K562 (cell line): ENCODE results near the gene TMEM139. TPM values are rescaled to one million over a fixed set of nuclear protein-coding genes. Genes with fewer than 3 reads are reported as not detected.

Source experiments
- ATAC-seq: fragments of 200-7000 bp; cut with Tn5 transposase; 3 replicates; pipeline ENCODE4 v1.9.1; 2020; ENCODE audit warnings: moderate library complexity
- BruUV-seq: library from RNA; stranded (reverse); fragments of 400-500 nt; replicated peaks from 2 replicates; lab custom pipeline; 2021; lab: Mats Ljungman, UMichigan
- CTCF ChIA-PET: fragments of 300-600 bp; formaldehyde crosslinking; extraction: SDS; loops from one replicate; lab custom pipeline; 2021; ENCODE audit warnings: low intra/inter-chr PET ratio; lab: Yijun Ruan, JAX
- POLR2A ChIA-PET: fragments of 300-600, 350-650 bp; sonication (Branson Sonifier 250); formaldehyde crosslinking; extraction: SDS; loops from one replicate; lab custom pipeline; 2021; ENCODE audit warnings: antibody characterized with exemption, inconsistent platforms; lab: Yijun Ruan, JAX
- DNase-seq, 4 experiments: peaks; one replicate each; pipeline versions ENCODE4 v3.0.0 to v3.0.0-alpha.2; 2011 to 2018; ENCODE audit warnings: low spot score in 3 of 4, mixed read lengths in 3 of 4; ENCODE audit errors: extremely low read depth in 1 of 4
- FAIRE-seq: peaks from 2 replicates; lab custom pipeline; 2011; peaks lifted over from hg19 to GRCh38; lab: Jason Lieb, UNC
- H2AFZ ChIP-seq: 2 replicates; pipeline ENCODE4 v1.6.0; 2011; ENCODE audit warnings: low read depth, low read length, control low read depth, inconsistent platforms
- H3K27ac ChIP-seq: fragments of 200-600 bp; 3 replicates; pipeline ENCODE4 v1.8.0; 2011; ENCODE audit warnings: low read depth, mild to moderate bottlenecking, control low read depth, inconsistent platforms, low read length, moderate library complexity, mixed read lengths; ENCODE audit errors: extremely low read depth
- H3K27me3 ChIP-seq, 2 experiments: fragments of 300-600 bp in 1 of 2; 2 replicates in 1 of 2; 3 replicates in 1 of 2; pipeline versions ENCODE4 v1.6.0 to v1.8.0; 2011; ENCODE audit warnings: inconsistent platforms in 2 of 2, low read length in 2 of 2, mild to moderate bottlenecking in 1 of 2, mixed read lengths in 1 of 2, moderate library complexity in 1 of 2; ENCODE audit not compliant: control insufficient read depth in 2 of 2, insufficient read depth in 2 of 2
- H3K36me3 ChIP-seq: fragments of 300-600 bp; 3 replicates; pipeline ENCODE4 v1.8.0; 2011; ENCODE audit warnings: mild to moderate bottlenecking, low read length, inconsistent platforms; ENCODE audit not compliant: control insufficient read depth, insufficient read depth
- H3K4me1 ChIP-seq, 2 experiments: fragments of 200-600 bp in 1 of 2; replicated peaks in 1 of 2; 2 replicates in 1 of 2; 3 replicates in 1 of 2; pipeline versions ENCODE4 v1.5.1 to v1.8.0; 2011; ENCODE audit warnings: inconsistent platforms in 2 of 2, low read length in 2 of 2, mild to moderate bottlenecking in 1 of 2, mixed read lengths in 1 of 2, moderate library complexity in 1 of 2; ENCODE audit not compliant: control insufficient read depth in 2 of 2, insufficient read depth in 2 of 2
- H3K4me2 ChIP-seq: 2 replicates; pipeline ENCODE4 v1.6.1; 2011; ENCODE audit warnings: low read length, control low read depth, inconsistent platforms, mixed read lengths; ENCODE audit not compliant: insufficient read depth
- H3K4me3 ChIP-seq: fragments of 200-600 bp; sonication (generic), shearing (Covaris generic); 2 replicates; pipeline ENCODE4 v1.5.1; 2016; ENCODE audit warnings: control low read depth, inconsistent platforms
- H3K79me2 ChIP-seq: fragments of 200-600 bp; 3 replicates; pipeline ENCODE4 v1.8.0; 2011; ENCODE audit warnings: low read length, inconsistent platforms; ENCODE audit not compliant: control insufficient read depth, insufficient read depth
- H3K9ac ChIP-seq, 2 experiments: 2 replicates each; pipeline versions ENCODE4 v1.6.0 to v1.6.1; 2011; ENCODE audit warnings: low read depth in 2 of 2, low read length in 2 of 2, control low read depth in 1 of 2, inconsistent platforms in 1 of 2, mild to moderate bottlenecking in 1 of 2, mixed read lengths in 1 of 2; ENCODE audit not compliant: insufficient read depth in 1 of 2
- H3K9me1 ChIP-seq: one replicate; pipeline ENCODE4 v1.6.0; 2011; ENCODE audit warnings: inconsistent platforms, mild to moderate bottlenecking, low read length, moderate library complexity; ENCODE audit not compliant: control insufficient read depth, insufficient read depth
- H3K9me3 ChIP-seq: replicated peaks from 2 replicates; pipeline ENCODE4 v1.5.1; 2011; ENCODE audit warnings: low read depth, low read length, inconsistent platforms; ENCODE audit not compliant: control insufficient read depth, insufficient read depth
- H4K20me1 ChIP-seq: replicated peaks from 2 replicates; pipeline ENCODE4 v1.6.1; 2011; ENCODE audit warnings: low read length, inconsistent platforms, mixed read lengths; ENCODE audit not compliant: control insufficient read depth, insufficient read depth
- ARID1B ChIP-seq: fragments of 450-650 bp; IDR thresholded peaks from 2 replicates; pipeline ENCODE4 v1.6.1; 2016; ENCODE audit warnings: antibody characterized with exemption, mild to moderate bottlenecking, inconsistent platforms
- C11orf30 ChIP-seq: fragments of 450-650 bp; IDR thresholded peaks from 2 replicates; pipeline ENCODE4 v1.6.1; 2016; ENCODE audit warnings: low read depth, mild to moderate bottlenecking
- CEBPG ChIP-seq, 3 experiments: fragments of 200-800 bp in 1 of 3; sonication (Bioruptor generic) in 1 of 3; sonication (generic) in 1 of 3; formaldehyde crosslinking in 1 of 3; IDR thresholded peaks in 2 of 3; conservative IDR thresholded peaks in 1 of 3; 2 replicates each; pipeline versions ENCODE4 v1.6.1 to v1.8.0; 2016 to 2022; ENCODE audit warnings: missing compliant biosample characterization in 2 of 3, missing genetic modification characterization in 2 of 3, mild to moderate bottlenecking in 1 of 3, missing genetic modification reagents in 1 of 3
- EGR1 ChIP-seq: fragments of 450-650 bp; conservative IDR thresholded peaks from 2 replicates; pipeline ENCODE4 v1.6.1; 2017; ENCODE audit warnings: mild to moderate bottlenecking
- KDM1A ChIP-seq, 2 experiments: fragments of 450-650 bp; IDR thresholded peaks; 2 replicates each; pipeline ENCODE4 v1.6.1; 2016; ENCODE audit warnings: mild to moderate bottlenecking in 2 of 2
- PRMT5 ChIP-seq: sonication (generic); formaldehyde crosslinking; IDR thresholded peaks from 2 replicates; pipeline ENCODE4 v1.5.0; 2020; ENCODE audit warnings: missing genetic modification reagents
- SMARCA4 ChIP-seq: fragments of 450-650 bp; IDR thresholded peaks from 2 replicates; pipeline ENCODE4 v1.6.1; 2016
- SOX6 ChIP-seq: fragments of 450-650 bp; IDR thresholded peaks from 2 replicates; pipeline ENCODE4 v1.6.1; 2014; ENCODE audit warnings: mild to moderate bottlenecking
- SREBF1 ChIP-seq: fragments of 150-350 bp; IDR thresholded peaks from 2 replicates; pipeline ENCODE4 v1.6.1; 2014; ENCODE audit warnings: antibody characterized with exemption, low read depth, low read length, borderline replicate concordance
- WGBS: fragments of 100-300 bp; shearing (Covaris generic); methylation state at CpG from one replicate; pipeline ENCODE4 v1.1.6; 2016; ENCODE audit warnings: low coverage, mixed read lengths; ENCODE audit not compliant: insufficient coverage; ENCODE audit errors: missing lambda C conversion rate; 5-methylcytosine and 5-hydroxymethylcytosine counted together
- in situ Hi-C: fragments of 300-500 bp; cut with MboI; formaldehyde crosslinking; loops from 4 replicates; pipeline ENCODE4 v1.15.0; 2018; ENCODE audit warnings: inconsistent platforms, mixed read lengths
- intact Hi-C: fragments of 100-400 bp; cut with micrococcal nuclease; formaldehyde crosslinking; loops from 2 replicates; pipeline ENCODE4 v1.14.2; 2022
- polyA plus RNA-seq, 8 experiments: library from polyadenylated mRNA; depleted of rRNA in 4 of 8; stranded (reverse) in 5 of 8; unstranded in 3 of 8; fragments of >200 nt; fragmentation: Nextera tagmentation in 2 of 8; fragmentation: Illumina TruSeq in 1 of 8; extraction: Ambion mirVana in 2 of 8; extraction: Trizol in 1 of 8; gene quantifications; 2 replicates each; pipeline versions ENCODE4 v1.2.1 to v1.2.3, GENCODE V29; 2011 to 2014; ENCODE audit warnings: inconsistent platforms in 1 of 8, missing spikeins in 1 of 8
- total RNA-seq, 7 experiments: library from RNA; depleted of rRNA in 6 of 7; stranded (reverse); fragments of >200 nt in 6 of 7; fragmentation: Illumina TruSeq in 2 of 7; extraction: Trizol in 2 of 7; gene quantifications; 2 replicates each; pipeline versions ENCODE4 v1.2.1 to v1.2.3, GENCODE V29; 2011 to 2021; ENCODE audit warnings: low replicate concordance in 1 of 7
- TF ChIP-seq, protein P1 (sequence below): fragments of 250-450 bp; sonication (Bioruptor Pico); IDR thresholded peaks from 2 replicates; pipeline ENCODE4 v1.9.0; 2021; ENCODE audit warnings: mild to moderate bottlenecking, inconsistent platforms
- TF ChIP-seq, protein P2 (sequence below): sonication (generic); formaldehyde crosslinking; IDR thresholded peaks from 2 replicates; pipeline ENCODE4 v1.8.0; 2022; ENCODE audit warnings: mild to moderate bottlenecking, missing genetic modification reagents, borderline replicate concordance
- TF ChIP-seq, protein P3 (sequence below), 2 experiments: fragments of 450-650 bp; conservative IDR thresholded peaks; 2 replicates each; pipeline ENCODE4 v1.6.1; 2017; ENCODE audit warnings: mild to moderate bottlenecking in 2 of 2, moderate library complexity in 2 of 2
- TF ChIP-seq, protein P4 (sequence below): fragments of 450-650 bp; IDR thresholded peaks from 2 replicates; pipeline ENCODE4 v1.6.1; 2016; ENCODE audit warnings: low read depth, mild to moderate bottlenecking, moderate library complexity
- TF ChIP-seq, protein P5 (sequence below): fragments of 200-800 bp; sonication (Bioruptor generic); IDR thresholded peaks from 2 replicates; pipeline ENCODE4 v1.6.1; 2017; ENCODE audit warnings: missing genetic modification characterization, missing compliant biosample characterization

TMEM139 gene
- total and polyA plus RNA-seq, 9 of the 15 experiments (the other 6 are each of a cell fraction or from before 2014, with no cell fraction given): 0.27 to 1.8 (median 0.79) TPM

DNA sequence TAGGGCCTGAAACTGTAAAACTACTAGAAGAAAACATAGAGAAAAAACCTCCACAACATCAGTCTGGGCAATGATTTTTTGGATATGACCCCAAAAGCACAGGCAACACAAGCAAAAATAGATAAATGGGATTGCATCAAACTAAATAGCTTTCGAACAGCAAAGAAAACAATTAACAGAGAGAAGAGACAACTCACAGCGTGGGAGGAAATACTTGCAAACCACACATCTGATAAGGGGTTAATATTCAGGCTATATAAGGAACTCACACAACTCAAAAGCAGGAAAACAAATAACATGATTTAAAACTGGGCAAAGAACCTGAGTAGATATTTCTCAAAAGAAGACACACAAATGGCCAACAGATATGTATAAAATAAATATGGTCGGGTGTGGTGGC, 29.2 kb upstream of the TMEM139 start:
- Histone ChIP-seq H2AFZ (no peak overlapping the region), H3K9me3 (0 out of 2 replicates have a peak, but pooled peaks cover 1% of the 10 kb centered on the region), H3K36me3 (no peaks in the 10 kb centered on the region), H3K4me2 (no peak overlapping the region), H3K79me2 (no peaks in the 10 kb centered on the region), H3K9ac (no peak overlapping the region), H3K4me3 (no peak overlapping the region), H4K20me1 (no peaks in the 10 kb centered on the region), H3K27ac (no peak overlapping the region), H3K27me3 (no peaks in the 10 kb centered on the region), H3K9me1 (no peaks in the 10 kb centered on the region), H3K4me1 (peaks cover 5 to 43% of the 10 kb centered on the region in 2 experiments; a peak in 4 of 5 replicates)
- intact Hi-C loops: no loop called here
- FAIRE-seq: no peak
- BruUV-seq: no TSS peak
- 23% methylated on average over 3 of the region's 3 CpGs for WGBS
- ATAC-seq: no peak
- POLR2A ChIA-PET: interaction anchor here (0.6 to 1.7 kb wide), 3 partner anchors 9 to 200 kb away, joined by 3 to 8 read pairs (median 4); no protein-coding TSS in a partner anchor
- CTCF ChIA-PET: no interaction called here
- in situ Hi-C loops: no loop called here
- DNase-seq: peak in 1 of 4 experiments; percentile 37
- TF ChIP-seq KDM1A (IDR thresholded peaks at IDR 0.05): peak; percentile 90 to 93
- peak; percentile 82 for TF ChIP-seq EGR1
- TF ChIP-seq PRMT5 (CRISPR knock-in tag): no peak
- no peak for TF ChIP-seq C11orf30
- TF ChIP-seq, protein P1, sequence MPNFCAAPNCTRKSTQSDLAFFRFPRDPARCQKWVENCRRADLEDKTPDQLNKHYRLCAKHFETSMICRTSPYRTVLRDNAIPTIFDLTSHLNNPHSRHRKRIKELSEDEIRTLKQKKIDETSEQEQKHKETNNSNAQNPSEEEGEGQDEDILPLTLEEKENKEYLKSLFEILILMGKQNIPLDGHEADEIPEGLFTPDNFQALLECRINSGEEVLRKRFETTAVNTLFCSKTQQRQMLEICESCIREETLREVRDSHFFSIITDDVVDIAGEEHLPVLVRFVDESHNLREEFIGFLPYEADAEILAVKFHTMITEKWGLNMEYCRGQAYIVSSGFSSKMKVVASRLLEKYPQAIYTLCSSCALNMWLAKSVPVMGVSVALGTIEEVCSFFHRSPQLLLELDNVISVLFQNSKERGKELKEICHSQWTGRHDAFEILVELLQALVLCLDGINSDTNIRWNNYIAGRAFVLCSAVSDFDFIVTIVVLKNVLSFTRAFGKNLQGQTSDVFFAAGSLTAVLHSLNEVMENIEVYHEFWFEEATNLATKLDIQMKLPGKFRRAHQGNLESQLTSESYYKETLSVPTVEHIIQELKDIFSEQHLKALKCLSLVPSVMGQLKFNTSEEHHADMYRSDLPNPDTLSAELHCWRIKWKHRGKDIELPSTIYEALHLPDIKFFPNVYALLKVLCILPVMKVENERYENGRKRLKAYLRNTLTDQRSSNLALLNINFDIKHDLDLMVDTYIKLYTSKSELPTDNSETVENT: no peak
- no peak for TF ChIP-seq SREBF1
- TF ChIP-seq, protein P2, sequence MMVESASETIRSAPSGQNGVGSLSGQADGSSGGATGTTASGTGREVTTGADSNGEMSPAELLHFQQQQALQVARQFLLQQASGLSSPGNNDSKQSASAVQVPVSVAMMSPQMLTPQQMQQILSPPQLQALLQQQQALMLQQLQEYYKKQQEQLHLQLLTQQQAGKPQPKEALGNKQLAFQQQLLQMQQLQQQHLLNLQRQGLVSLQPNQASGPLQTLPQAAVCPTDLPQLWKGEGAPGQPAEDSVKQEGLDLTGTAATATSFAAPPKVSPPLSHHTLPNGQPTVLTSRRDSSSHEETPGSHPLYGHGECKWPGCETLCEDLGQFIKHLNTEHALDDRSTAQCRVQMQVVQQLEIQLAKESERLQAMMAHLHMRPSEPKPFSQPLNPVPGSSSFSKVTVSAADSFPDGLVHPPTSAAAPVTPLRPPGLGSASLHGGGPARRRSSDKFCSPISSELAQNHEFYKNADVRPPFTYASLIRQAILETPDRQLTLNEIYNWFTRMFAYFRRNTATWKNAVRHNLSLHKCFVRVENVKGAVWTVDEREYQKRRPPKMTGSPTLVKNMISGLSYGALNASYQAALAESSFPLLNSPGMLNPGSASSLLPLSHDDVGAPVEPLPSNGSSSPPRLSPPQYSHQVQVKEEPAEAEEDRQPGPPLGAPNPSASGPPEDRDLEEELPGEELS: no peak
- TF ChIP-seq, protein P3, sequence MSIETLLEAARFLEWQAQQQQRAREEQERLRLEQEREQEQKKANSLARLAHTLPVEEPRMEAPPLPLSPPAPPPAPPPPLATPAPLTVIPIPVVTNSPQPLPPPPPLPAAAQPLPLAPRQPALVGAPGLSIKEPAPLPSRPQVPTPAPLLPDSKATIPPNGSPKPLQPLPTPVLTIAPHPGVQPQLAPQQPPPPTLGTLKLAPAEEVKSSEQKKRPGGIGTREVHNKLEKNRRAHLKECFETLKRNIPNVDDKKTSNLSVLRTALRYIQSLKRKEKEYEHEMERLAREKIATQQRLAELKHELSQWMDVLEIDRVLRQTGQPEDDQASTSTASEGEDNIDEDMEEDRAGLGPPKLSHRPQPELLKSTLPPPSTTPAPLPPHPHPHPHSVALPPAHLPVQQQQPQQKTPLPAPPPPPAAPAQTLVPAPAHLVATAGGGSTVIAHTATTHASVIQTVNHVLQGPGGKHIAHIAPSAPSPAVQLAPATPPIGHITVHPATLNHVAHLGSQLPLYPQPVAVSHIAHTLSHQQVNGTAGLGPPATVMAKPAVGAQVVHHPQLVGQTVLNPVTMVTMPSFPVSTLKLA (conservative IDR thresholded peaks at IDR 0.05): 0 out of 4 replicates have a peak, but pooled peaks of 1 of the 2 experiments have one; percentile 5
- TF ChIP-seq, protein P4, sequence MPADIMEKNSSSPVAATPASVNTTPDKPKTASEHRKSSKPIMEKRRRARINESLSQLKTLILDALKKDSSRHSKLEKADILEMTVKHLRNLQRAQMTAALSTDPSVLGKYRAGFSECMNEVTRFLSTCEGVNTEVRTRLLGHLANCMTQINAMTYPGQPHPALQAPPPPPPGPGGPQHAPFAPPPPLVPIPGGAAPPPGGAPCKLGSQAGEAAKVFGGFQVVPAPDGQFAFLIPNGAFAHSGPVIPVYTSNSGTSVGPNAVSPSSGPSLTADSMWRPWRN: peak; percentile 57
- peak; percentile 71; the same call in 1 of the 2 replicates for TF ChIP-seq SOX6
- TF ChIP-seq ARID1B: peak; percentile 60
- TF ChIP-seq, protein P5, sequence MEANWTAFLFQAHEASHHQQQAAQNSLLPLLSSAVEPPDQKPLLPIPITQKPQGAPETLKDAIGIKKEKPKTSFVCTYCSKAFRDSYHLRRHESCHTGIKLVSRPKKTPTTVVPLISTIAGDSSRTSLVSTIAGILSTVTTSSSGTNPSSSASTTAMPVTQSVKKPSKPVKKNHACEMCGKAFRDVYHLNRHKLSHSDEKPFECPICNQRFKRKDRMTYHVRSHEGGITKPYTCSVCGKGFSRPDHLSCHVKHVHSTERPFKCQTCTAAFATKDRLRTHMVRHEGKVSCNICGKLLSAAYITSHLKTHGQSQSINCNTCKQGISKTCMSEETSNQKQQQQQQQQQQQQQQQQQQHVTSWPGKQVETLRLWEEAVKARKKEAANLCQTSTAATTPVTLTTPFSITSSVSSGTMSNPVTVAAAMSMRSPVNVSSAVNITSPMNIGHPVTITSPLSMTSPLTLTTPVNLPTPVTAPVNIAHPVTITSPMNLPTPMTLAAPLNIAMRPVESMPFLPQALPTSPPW (CRISPR knock-in tag): 0 out of 2 replicates have a peak, but pooled peaks have one; percentile 19
- TF ChIP-seq CEBPG (CRISPR knock-in tag; IDR thresholded peaks at IDR 0.05): no peak
- 0 out of 4 replicates have a peak, but pooled peaks of 1 of the 2 experiments have one; percentile 26 for TF ChIP-seq CEBPG (tag; conservative IDR thresholded peaks at IDR 0.05 in 1 of 2, IDR thresholded peaks at IDR 0.05 in 1 of 2)
- TF ChIP-seq SMARCA4: peak; percentile 52; the same call in 1 of the 2 replicates
